LoVo (cell line): ENCODE data around the gene CMTM7.

ENCODE experiments used
- DNase-seq: peaks from one replicate; pipeline ENCODE4 v3.0.0-alpha.2; 2016; ENCODE audit warnings: low spot score

Gene CMTM7

DNA sequence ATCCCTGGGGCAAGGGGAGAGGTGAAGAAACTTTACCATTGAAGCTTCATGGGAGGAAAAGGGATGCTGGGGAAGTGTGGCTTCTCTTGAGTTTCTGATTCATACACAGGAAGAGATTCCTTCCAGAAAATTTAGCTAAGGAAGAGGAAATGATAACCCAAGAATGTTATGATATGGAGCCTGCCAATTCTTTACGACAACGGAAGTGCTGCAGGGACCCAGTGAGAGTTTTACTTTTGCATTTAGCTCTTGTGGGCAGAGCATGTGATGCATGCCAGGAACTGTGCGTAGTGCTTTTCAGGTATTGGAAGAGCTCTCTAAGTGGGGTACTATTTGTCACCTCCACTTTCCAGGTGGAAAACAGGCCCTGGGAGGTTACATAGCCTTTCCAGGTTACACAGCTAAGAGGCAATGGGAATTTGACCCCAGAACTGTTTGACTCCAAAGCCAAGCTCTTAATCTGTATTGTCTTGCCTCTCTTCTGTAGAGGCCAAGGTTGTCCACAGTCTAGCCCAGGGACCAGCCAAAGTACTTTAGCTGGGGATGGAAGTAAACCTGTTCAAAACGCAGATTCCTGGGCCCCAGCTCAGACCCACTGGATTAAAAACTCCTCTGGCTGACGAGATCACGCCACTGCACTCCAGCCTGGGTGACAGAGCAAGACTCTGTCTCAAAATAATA, 23.0 kb downstream of the CMTM7 start:
- no peak for DNase-seq

GRCh38 chr3:32419742-32420125, 28.1 kb downstream of the CMTM7 start:
- no peak for DNase-seq

- DNase-seq = peak; percentile 89
Observed at GRCh38 chr3:32420126-32421038, 28.7 kb downstream of the CMTM7 start.

GRCh38 chr3:32421185-32421584, 29.5 kb downstream of the CMTM7 start:
- no peak for DNase-seq

DNA sequence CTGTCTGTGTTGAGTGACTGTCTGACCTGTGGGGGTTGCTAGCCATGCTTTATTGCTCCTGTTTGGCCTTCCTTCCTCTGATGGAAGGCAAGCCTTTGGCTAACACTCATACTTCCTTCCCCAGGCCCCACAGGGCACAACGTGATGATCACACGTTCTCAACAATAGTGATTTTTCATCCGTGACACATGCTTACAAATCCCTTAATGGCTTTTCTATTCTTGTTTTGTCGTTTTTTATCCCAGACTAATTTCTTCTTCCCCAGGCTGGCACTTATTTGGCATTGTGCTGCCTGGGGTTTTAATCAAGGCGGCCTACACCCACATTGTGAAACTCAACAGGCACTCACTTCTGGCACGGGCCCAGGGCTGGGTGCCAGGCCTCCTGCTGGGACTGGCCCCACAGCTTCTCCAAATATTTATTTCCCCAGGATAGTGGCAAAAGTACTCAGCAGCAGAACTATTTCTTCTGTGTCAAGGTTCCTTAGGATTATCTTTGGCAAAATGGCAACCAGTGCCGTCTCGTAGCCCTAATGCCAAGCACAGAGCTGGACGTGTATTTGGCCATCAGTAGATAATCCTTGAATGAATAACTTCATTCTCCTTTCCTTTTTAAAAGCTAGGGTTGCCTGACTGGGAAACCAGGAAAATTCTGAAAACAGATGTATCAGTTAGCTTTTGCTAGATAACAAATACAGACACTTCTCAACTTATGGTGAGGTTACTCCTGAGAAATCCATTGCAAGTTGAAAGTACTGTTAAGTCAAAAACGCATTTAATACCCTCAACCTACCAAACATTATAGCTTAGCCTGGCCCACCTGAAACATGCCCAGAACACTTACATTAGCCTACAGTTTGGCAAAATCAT, 30.6 kb downstream of the CMTM7 start:
- peak; percentile 94 for DNase-seq

GRCh38 chr3:32422943-32423342, 31.3 kb downstream of the CMTM7 start:
- no peak for DNase-seq

DNA sequence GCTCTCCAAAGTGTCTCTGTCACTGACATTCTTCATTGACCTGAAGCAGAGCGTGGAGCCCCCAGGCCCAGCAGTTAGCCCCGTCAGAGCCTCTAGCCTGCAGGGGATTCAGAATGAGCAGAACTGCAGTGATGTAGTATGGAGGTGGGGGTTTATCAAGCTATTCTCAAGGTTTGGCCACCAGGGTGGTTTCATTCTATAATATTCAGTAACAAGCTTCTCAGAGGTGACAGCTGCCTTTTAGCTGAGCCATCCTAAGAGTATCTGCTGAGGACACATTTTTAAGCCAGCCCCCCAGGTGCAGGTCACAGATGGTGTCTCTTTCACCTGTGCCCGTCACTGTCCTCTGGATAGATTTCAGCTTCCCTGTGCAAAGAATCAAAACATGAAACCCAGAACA, 31.9 kb downstream of the CMTM7 start:
- no peak for DNase-seq

DNA sequence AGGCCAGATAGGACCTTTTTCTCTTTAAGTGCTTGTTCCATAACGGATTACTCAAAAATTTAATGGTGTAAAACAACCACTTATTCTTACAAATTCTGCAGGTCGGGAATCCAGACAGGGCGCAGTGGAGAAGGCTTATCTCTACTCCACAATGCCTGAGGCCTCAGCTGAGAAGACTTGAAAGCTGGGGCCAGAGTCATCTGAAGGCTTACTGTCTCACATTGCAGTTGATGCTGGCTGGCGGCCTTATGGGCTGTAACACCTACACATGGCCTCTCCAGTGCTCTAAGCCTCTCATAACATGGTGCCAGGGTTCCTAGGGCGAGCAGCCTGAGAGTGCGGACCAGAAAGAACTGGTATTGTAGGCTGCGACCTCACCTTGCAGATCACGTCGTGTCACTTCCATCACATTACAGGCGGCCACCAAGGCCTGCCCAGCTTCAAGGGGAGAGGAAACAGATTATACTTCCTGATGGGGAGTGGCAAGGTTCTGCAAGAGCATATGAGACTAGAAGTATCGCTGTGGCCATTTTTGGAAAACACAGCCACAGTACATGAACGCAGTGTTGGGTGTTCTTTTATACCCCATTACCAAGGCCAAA, 32.4 kb downstream of the CMTM7 start:
- no peak for DNase-seq

DNA sequence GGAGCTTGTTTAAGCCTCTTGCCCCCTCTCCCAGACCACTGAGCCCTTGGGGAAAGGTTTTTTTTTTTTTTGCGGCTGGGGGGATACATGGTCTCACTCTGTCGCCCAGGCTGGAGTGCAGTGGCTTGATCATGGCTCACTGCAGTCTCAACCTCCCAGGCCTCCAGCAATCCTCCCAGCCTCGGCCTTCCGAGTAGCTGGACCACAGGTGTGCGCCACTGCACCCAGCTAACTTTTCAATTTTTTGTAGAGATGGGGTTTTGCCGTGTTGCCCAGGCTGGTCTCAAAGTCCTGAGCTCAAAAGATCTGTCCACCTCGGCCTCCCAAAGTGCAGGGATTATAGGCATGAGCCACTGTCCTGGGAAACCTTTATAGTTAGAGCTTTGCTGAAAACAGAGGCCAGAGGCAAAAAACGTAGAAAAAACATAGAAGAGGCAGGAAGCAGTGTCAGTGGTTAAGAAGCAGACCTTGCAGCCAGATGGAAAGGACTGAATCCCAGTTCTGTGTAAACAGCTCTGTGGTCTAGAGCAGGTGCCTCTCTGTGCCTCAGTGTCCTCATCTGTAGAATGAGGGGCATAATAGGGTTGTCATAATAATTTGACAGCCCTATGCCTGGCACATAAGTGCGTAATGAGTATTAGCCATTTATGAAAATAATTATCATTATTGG, 33.1 kb downstream of the CMTM7 start:
- DNase-seq = no peak

DNA sequence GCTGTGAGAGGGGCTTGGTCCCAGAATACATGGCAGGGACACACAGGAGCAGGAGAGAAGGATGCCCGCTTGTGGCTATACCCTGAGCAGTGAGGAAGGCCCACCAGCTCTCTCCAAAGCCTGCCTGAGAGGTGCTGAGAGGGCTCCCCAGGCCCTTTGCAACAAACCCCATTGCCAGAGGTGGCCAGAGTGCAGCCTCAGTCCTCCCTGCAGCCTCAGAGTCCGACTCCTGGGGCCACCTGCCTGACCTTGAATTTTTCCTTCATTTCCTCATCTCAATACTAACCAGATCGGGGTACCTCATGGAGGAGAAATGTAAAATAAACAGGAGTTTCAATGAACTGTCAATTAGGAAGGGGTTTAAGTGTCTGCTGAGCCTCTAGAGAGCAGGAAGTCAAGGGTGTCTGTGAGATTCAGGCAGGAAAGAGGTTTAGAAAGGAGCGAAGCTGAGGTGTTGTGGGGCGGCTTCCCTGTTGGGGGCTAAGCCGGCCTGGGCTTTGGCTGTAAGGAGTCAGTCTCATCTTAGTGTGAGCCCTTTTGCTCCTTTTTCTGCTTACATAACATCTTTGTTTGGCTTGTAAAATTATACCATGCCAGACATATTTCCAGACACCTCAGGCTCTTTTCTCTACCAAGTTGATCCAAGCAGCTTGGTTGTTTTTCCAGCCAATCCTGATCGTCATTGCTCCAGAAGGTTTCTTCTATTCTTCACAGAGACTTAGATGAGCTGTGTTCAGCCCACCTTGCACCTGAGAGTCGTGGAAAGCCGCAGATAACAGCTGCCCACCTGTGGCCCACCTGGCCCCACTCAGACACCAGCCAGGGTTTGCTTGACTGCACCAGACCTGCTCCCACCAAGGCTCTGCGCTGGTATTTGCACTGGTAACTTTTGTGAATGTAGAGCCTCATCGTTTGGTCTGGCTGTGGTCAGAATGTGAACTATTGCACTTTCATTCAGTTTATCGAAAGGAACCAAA, 36.7 kb downstream of the CMTM7 start:
- DNase-seq = no peak

GRCh38 chr3:32430900-32431299, 39.2 kb downstream of the CMTM7 start:
- DNase-seq = no peak

DNA sequence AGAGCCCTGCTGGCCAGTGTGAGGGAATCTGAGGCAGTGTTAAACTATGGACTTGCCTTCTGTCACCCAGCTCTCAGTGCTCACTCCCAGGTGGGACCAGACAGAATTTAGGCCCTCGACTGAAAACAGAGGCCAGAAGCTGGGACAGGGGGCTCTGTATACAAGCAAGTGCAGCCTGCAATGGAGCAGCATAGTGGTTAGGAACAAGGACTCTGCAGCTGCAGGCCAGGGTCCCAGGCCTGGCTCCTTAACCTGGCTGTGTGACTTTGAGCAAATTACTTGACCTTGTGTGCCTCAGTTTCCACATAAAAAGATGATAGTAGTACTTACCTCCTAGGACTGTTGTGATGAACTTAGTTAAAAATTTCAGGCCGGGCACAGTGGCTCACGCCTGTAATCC, 39.8 kb downstream of the CMTM7 start:
- DNase-seq = no peak

GRCh38 chr3:32432045-32432710, 40.5 kb downstream of the CMTM7 start:
- no peak for DNase-seq

DNA sequence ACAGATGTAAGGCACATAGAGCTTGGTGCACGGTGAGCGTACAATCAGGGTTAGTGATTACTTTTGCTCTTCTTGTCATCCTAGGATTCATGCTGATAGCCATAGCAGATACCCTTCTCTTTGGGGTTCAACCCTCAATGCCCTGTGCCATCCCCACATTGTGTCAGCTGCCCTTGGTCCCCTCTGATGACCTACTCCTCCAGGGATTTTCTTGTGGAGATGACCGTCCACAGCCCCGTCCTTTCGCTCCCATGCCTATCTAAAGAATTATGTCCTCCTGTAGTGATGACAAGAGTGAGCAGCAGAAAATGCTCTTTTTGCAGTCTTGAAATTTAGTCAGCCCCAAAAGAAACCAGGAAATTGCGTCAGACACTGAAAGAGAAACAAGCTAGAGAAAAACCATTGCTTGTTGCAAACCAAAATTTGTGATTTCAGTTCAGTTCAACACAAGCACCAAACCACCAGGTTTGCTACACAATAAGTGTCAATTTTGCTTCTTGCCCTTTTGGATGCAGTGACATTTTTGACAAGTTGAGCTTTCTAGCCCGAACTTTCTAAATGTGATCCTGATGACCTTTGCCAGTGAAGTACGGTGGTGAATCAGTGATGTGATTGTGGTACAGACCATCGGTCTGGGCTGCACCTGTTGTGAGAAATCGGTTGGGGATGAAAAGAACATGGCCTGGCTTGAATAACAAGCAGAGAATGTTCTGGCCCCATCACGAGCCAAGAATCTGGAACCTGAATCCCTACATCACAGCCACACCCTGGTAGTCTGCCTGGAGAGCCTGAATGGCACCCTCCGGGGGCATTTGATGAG, 41.3 kb downstream of the CMTM7 start:
- no peak for DNase-seq

DNA sequence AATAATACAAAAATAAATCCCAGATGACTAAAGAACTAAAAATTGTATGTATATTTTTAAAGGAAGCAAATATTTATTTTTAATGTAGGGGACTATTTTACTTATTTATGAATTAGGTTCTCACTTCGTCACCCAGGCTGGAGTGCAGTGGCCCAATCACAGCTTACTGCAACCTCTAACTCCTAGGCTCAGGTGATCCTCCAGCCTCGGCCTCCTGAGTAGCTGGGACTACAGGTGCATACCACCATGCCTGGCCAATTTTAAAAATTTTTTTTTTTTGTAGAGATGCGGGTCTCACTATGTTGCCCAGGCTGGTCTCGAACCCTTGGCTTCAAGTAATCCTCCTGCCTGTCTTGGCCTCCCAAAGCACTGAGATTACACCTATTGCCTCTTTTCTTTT, 42.6 kb downstream of the CMTM7 start:
- no peak for DNase-seq

DNA sequence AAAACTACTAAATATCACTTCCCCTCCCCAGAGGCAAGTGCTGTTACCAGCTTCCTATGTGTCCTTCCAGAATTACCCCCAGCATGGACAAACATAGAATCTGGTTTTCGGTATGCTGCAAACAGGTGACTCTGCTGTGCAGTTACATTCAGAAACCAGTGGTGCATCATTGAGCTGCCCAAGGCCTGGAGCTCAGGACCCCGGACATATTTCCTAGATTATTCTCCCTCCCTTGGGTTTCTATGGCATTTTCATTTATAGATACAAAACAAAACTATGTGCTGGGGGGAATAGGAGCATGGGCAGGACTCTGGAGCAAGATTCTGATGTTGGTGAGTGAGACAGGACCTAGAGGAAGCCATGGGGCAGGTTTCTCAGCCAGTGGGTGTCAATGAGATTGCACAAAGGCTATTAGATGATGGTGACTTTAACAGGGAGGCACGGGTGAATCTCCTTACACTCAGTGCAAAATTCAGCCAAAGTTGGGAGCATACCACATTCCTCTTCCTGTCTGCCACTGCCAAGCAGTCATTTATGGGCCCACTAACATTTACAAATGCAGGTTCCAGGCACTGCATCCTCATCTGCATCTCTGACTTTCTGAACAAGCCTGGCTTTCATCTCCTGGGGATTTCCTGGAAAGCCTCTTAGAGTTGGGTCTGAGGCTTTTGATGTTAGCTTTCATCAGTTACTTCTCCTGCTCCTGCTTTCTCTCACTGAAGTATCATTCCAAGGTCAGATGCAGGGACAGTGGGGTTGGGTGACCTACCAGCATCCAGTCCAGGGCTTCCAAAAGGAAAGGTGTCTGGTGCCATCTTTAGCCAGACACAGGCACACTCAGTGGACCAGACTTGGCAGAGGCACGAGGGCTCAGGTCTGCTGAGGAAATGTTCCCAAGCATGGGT, 44.5 kb downstream of the CMTM7 start:
- no peak for DNase-seq

- no peak for DNase-seq
Observed at GRCh38 chr3:32436816-32437189, 45.1 kb downstream of the CMTM7 start.

GRCh38 chr3:32437896-32438295, 46.2 kb downstream of the CMTM7 start:
- no peak for DNase-seq
